GM12874 (cell line): ENCODE results near the gene STIM1.

ENCODE experiments used
- CTCF ChIP-seq: IDR thresholded peaks from 2 replicates; pipeline ENCODE4 v1.5.1; 2011; ENCODE audit warnings: low read depth, mild to moderate bottlenecking, control low read depth, low read length, moderate library complexity; ENCODE audit not compliant: insufficient read depth

The STIM1 gene

GRCh38 chr11:3953327-3953726, 97.9 kb downstream of the STIM1 start:
- no peak for TF ChIP-seq CTCF

GRCh38 chr11:3954448-3955298, 99.2 kb downstream of the STIM1 start:
- no peak for TF ChIP-seq CTCF

GRCh38 chr11:3955299-3955665, 99.8 kb downstream of the STIM1 start:
- TF ChIP-seq CTCF: no peak

- no peak for TF ChIP-seq CTCF
These were observed 100.6 kb downstream of the STIM1 start for GRCh38 chr11:3956038-3956437.

- no peak for TF ChIP-seq CTCF
These were observed 101.3 kb downstream of the STIM1 start for GRCh38 chr11:3956748-3957147.

GRCh38 chr11:3957437-3957836, 102.0 kb downstream of the STIM1 start:
- no peak for TF ChIP-seq CTCF

GRCh38 chr11:3958281-3958680, 102.8 kb downstream of the STIM1 start:
- TF ChIP-seq CTCF: no peak
